ENCODE results near the gene MTA3.

DNA sequence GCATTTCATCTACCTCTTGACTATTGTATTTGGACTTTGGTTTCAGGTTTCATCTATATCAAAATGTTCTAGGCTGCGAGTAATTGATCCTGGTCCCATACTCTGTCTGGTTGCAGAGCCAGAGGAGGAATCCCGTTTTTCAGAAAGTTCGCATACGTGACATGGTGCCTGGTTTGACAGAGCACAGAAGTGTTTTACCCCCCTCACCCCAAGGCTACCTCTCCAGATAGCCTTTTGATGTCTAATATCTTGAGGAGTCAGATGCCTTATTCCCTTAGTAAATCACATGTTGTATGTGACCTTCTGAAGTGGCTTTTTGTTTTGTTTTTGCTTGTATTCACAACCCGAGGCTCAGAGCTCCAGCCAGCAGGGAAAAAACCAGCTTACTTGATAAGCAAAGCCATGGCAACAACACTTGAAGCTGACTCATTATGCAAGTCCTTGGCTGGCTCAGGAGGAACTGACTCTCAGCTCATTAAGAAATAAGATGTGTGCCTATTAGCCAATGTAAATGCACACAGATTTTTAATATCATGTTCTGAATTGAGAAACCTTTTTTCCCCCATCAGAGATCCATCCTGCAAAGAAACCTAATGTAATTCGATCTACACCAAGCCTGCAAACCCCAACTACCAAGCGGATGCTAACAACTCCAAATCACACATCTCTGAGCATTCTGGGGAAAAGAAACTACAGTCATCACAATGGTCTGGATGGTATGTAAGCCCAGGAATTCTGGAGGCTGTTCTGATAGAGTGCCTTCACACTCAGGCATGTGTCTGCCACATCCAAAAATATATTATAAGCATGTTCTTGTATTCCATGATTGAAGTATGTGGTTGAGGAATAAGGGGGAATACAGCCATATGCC lies 154.1 kb downstream of the MTA3 start:
- TF ChIP-seq ZNF274 (IDR thresholded peaks at IDR 0.05; ENCODE audit: low read depth, low read length) = no peak
- no peak for TF ChIP-seq YY1 (IDR thresholded peaks at IDR 0.05; ENCODE audit: insufficient read depth, insufficient read length)
